HG03095 (cell line): ENCODE results near the gene FAAP20.

Experiments used
- ATAC-seq: cut with Tn5 transposase; IDR thresholded peaks from one replicate; pipeline ENCODE4 v1.9.1; 2021; ENCODE audit warnings: moderate library complexity; ENCODE audit not compliant: unreplicated experiment

FAAP20 gene

DNA sequence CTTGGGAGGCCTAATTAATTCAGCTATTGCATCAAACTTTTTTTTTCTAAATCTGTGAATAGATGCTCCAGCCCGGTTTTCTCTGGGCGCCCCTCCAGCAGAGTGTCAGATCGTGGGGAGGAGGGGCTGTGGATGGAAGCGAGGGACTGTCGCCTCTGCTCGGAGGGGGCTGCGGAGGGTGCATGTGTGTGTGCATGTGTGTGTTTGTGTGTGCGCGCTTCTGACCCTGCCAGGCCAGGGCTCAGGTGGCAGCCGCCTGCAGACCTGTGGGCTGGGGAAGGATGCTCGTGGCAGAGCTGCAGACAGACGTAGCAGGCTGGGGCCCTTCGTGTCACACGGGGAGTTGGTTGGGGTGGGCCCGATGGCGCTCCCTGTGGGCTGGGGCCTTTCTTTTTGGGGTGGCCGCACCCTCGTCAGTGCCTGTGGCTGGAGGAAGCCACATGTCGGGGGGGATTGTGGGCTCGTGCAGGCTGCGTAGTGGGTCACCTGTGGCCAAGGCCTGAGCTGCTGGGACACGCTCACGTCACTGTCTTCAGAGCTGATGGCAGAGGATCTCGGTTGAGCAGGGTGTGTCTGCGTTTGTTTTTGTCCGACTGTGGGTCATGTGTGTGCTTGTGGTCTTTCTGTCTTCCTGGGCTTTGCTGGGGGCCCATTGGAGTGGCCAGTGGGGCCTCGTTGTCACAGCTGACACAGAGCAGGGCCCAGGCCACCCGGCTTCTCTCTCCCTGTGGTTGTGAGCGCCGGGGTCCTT lies 36.4 kb upstream of the FAAP20 start:
- ATAC-seq, result no peak

GRCh38 chr1:2229911-2230731 lies 35.5 kb upstream of the FAAP20 start:
- no peak for ATAC-seq

- ATAC-seq, result no peak
Observed at GRCh38 chr1:2229037-2229864, 34.7 kb upstream of the FAAP20 start.

DNA sequence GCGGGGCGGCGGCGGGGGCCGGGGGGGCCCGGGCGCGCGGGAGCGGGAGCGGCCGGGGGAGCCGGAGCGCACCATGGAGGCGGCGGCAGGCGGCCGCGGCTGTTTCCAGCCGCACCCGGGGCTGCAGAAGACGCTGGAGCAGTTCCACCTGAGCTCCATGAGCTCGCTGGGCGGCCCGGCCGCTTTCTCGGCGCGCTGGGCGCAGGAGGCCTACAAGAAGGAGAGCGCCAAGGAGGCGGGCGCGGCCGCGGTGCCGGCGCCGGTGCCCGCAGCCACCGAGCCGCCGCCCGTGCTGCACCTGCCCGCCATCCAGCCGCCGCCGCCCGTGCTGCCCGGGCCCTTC lies 34.1 kb upstream of the FAAP20 start:
- ATAC-seq, result no peak

GRCh38 chr1:2228157-2228594 lies 33.6 kb upstream of the FAAP20 start, which contains the start of gene SKI:
TSS of gene SKI (plus strand) at chr1:2228319. CDS start at chr1:2228767, 448 bp downstream.
- ATAC-seq, result no peak

- peak; percentile 80 for ATAC-seq
Observed at GRCh38 chr1:2227346-2228156, 33.0 kb upstream of the FAAP20 start.

- ATAC-seq, result no peak
Observed at GRCh38 chr1:2226525-2227345, 32.2 kb upstream of the FAAP20 start.

DNA sequence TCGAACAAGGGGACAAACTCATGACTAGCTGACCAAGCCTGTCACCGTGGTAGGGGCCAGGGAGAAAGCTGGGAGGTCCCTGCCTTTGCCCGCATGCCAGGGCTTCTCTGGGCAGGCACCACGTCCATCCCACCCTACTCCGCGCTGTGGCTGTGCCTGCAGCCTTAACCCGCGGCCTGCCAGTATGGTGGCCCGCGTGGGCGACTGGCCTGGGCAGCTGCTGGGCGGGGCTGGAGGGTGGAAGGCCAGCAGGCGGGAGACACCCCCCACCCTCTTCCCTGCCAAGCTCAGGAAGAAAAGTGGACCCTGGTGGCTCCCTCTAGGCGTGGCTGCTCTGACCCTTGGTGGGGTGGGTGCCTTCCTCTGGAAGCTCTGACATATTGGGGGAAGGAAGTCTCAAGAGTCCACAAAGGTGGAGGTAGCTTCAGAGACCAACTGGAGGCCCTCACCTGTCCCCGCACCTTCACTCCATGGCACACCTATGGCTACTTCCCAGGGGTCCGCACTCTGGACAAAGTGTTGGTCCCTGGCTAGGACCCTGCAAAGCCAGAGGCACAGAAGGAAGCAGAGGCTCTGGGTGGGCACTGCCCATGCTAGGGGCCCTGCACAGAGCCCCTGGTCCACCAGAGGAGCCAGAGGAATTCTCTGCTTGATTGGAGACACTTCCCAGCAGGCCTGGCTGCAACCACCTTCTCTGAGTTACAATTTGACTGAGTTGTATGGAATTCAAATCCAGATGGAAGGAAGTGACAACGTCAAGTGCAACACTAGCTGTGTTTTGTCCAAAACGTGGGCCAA lies 30.3 kb upstream of the FAAP20 start:
- ATAC-seq, result no peak

- no peak for ATAC-seq
Observed at GRCh38 chr1:2224170-2224584, 29.6 kb upstream of the FAAP20 start.

GRCh38 chr1:2221271-2221670 lies 26.7 kb upstream of the FAAP20 start:
- ATAC-seq, result no peak

DNA sequence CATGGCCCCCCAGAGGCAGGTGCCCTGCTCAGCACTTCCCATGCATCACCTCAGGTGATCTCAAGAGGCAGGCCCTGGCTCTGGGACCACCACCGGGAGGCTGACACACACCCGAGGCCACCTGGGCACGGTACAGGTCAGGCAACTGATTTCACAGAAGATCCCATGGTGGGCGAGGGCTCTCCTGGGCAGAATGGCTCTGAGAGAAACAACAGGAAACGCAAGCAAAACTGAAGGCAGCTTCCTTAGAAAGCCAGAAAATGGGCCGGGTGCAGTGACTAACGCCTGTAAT lies 22.1 kb upstream of the FAAP20 start:
- ATAC-seq, result no peak

GRCh38 chr1:2215909-2216766 lies 21.6 kb upstream of the FAAP20 start:
- no peak for ATAC-seq

DNA sequence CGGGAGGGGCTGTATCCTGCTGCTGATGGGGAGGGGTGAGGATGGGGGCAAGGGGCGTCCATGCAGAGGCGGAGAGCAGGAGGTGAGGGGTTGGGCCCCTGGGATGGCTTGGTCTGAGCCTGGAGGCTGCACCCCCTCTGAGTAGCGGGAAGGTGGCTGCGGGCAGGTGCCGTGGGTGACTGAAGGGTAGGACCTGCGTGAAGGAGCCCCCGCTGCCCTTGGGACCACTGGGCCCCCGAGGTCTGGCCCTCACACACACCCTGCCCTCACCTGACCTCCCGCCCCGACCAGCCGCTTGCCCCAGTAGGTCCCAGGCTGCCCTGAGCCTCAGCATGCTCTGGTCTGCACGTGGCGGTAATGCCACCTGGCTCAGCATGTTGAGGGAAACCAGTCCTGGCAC lies 20.8 kb upstream of the FAAP20 start:
- ATAC-seq, result no peak

DNA sequence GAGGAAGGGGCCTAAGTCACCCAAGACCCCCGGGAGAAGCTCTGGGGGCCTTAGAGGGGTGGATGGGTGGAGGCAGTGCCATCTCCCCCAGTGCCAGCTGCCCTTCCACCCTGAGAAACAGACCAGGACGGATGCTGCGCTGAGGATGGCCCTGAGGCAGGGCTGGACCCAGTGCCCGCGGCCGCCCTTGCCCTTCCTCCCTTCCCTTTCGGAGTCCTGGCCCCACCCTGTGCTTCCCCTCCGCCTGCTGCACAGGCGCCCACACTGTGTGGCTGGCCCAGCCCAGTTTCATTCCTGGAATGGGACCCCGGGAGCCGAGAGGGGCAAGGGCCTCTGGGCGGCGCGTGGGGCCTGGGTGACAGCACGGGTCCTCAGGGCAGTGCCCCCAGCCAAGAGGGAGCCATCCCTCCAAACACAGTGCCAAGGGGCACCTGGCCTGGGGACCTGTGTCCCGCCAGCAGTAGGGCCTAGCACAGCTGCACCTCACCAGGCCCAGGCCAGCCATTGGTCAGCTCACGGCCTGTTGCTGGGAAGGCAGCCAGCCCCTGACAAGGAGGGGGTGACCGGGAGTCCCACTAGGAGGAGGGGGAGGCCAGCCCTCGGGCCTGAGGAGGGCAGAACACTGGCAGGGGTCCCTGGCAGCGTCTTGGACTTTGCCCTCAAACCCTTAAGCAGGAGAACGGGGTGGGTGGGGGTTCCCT lies 20.1 kb upstream of the FAAP20 start:
- ATAC-seq, result no peak

DNA sequence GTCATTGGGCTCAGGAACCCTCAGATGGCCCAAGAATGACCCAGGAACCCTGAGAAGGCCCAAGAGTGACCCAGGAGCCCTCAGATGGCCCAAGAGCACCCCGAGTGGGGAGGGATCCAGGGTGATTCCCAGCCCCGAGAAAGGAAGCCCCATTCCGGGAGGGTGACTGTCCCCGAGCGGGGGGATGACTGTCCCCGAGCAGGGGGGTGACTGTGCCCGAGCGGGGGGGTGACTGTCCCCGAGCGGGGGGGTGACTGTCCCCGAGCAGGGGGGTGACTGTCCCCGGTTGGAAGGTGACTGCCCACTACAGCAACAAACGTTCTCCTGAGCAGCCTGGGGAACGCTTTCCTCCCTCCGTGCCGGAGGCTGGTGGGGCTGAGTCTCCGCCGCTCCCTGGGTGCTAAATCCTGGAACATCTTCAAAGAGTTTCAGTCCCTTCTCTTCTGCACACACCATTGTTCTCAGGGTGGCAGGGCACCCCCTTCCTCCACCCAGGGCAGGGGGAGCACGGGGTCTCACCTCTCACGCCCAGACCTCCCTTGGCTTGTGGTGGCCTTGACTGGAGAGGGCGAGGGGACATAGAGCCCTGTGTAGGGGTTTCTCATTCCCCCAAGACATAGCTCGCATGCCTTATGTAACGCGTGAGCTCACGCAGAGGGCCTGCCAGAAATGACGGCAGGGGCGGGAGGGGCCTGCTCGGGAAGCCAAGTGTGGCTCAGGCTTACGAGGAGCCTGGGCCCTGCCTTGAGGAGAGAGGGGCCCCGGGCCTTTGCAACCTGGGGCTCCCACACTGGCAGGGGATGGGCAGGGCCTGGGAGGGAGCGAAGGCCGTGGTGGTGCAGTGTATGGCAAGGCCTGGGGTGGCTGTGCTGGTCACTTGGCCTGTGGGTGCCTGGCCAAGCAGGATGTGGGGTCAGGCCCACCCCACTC lies 19.3 kb upstream of the FAAP20 start:
- no peak for ATAC-seq
